HG02763 (cell line): ENCODE results near the gene C17orf67.

Experiments used
- ATAC-seq: cut with Tn5 transposase; IDR thresholded peaks from one replicate; pipeline ENCODE4 v1.9.1; 2021; ENCODE audit warnings: mild to moderate bottlenecking, moderate library complexity; ENCODE audit not compliant: unreplicated experiment

The C17orf67 gene

GRCh38 chr17:56834380-56835263 lies 902 bp upstream of the C17orf67 start:
- ATAC-seq = peak; percentile 17

- peak; percentile 48 for ATAC-seq
These were observed 487 bp downstream of the C17orf67 start for GRCh38 chr17:56833057-56833808.

- no peak for ATAC-seq
These were observed 1.3 kb downstream of the C17orf67 start for GRCh38 chr17:56832446-56832845.

GRCh38 chr17:56831369-56832095 lies 2.2 kb downstream of the C17orf67 start:
- ATAC-seq = no peak

- ATAC-seq = no peak
These were observed 2.9 kb downstream of the C17orf67 start for GRCh38 chr17:56830726-56831368.

- ATAC-seq = no peak
These were observed 6.9 kb downstream of the C17orf67 start for GRCh38 chr17:56826611-56827414.

GRCh38 chr17:56824503-56824902 lies 9.2 kb downstream of the C17orf67 start:
- ATAC-seq = no peak

GRCh38 chr17:56823848-56824247 lies 9.9 kb downstream of the C17orf67 start:
- ATAC-seq = no peak

- no peak for ATAC-seq
These were observed 11.0 kb downstream of the C17orf67 start for GRCh38 chr17:56822725-56823124.

- no peak for ATAC-seq
These were observed 11.7 kb downstream of the C17orf67 start for GRCh38 chr17:56821847-56822534.

- ATAC-seq = no peak
These were observed 13.5 kb downstream of the C17orf67 start for GRCh38 chr17:56820207-56820606.

GRCh38 chr17:56819431-56820145 lies 14.1 kb downstream of the C17orf67 start:
- ATAC-seq = no peak

GRCh38 chr17:56819030-56819429 lies 14.7 kb downstream of the C17orf67 start:
- ATAC-seq = no peak

GRCh38 chr17:56817066-56817465 lies 16.7 kb downstream of the C17orf67 start:
- no peak for ATAC-seq

- ATAC-seq = no peak
These were observed 18.0 kb downstream of the C17orf67 start for GRCh38 chr17:56815711-56816110.

- ATAC-seq = no peak
These were observed 20.8 kb downstream of the C17orf67 start for GRCh38 chr17:56812901-56813388.

- no peak for ATAC-seq
These were observed 22.6 kb downstream of the C17orf67 start for GRCh38 chr17:56810891-56811775.

- ATAC-seq = no peak
These were observed 23.4 kb downstream of the C17orf67 start for GRCh38 chr17:56810343-56810742.
